ENCODE data around the gene XXYLT1. TPM values are rescaled to one million over a fixed set of nuclear protein-coding genes. Genes with fewer than 3 reads are reported as not detected.

The XXYLT1 gene
- polyA plus RNA-seq, 2 of the 4 experiments (the other 2 are of a cell fraction) = 11.9 to 12.0 TPM

GRCh38 chr3:195212033-195212748, 58.8 kb downstream of the XXYLT1 start (continued):
- TF ChIP-seq NFE2L2 (conservative IDR thresholded peaks at IDR 0.05; ENCODE audit: low read length) = no peak
- no peak for TF ChIP-seq SMC3 (IDR thresholded peaks at IDR 0.05)
- TF ChIP-seq MAZ (IDR thresholded peaks at IDR 0.05; ENCODE audit: borderline replicate concordance, low read depth, low read length) = no peak
- TF ChIP-seq HDAC2 (IDR thresholded peaks at IDR 0.05) = no peak

- ChIA-PET CTCF (interaction anchor here (1.2 kb wide), 1 partner anchor 9 kb away, joined by 3 read pairs; no protein-coding TSS in a partner anchor), POLR2A (no interaction called here)
- peaks cover 3% of the 10 kb centered on the region; the same call in 2 of the 3 replicates for H3K4me1 ChIP-seq
Observed at GRCh38 chr3:195210266-195210973, 60.5 kb downstream of the XXYLT1 start.

More at GRCh38 chr3:195210266-195210973, 60.5 kb downstream of the XXYLT1 start:
- no peak for TF ChIP-seq BCL3 (IDR thresholded peaks at IDR 0.05)
- TF ChIP-seq REST (IDR thresholded peaks at IDR 0.05) = no peak
- TF ChIP-seq E2F6 (IDR thresholded peaks at IDR 0.05; ENCODE audit: borderline replicate concordance, low read depth) = no peak
- TF ChIP-seq HEYL (CRISPR knock-in tag; IDR thresholded peaks at IDR 0.05) = no peak
- no peak for TF ChIP-seq ELK1 (IDR thresholded peaks at IDR 0.05; ENCODE audit: low read depth, low read length)
- no peak for TF ChIP-seq RNF2 (IDR thresholded peaks at IDR 0.05; ENCODE audit: borderline replicate concordance, low read depth)
- TF ChIP-seq ZNF302 (CRISPR knock-in tag; IDR thresholded peaks at IDR 0.05) = no peak
- no peak for TF ChIP-seq SMC3 (IDR thresholded peaks at IDR 0.05)
- FAIRE-seq = no peak
- WGBS (ENCODE audit: missing lambda C conversion rate) = 83% methylated on average over 10 of the region's 13 CpGs
- no peak overlapping the region for H3K4me2 ChIP-seq
- H3K9me3 ChIP-seq = no peaks in the 10 kb centered on the region
- H3K4me3 ChIP-seq = no peak overlapping the region
- no peak overlapping the region for H3K27ac ChIP-seq
- no peak for DNase-seq (ENCODE audit: low read depth in 1 of 2, low spot score in 1 of 2)
- no peak for ATAC-seq

Measured in A549 (cell line).